ENCODE measurements around the gene TAB2. TPM values are rescaled to one million over a fixed set of nuclear protein-coding genes. Genes with fewer than 3 reads are reported as not detected.

Gene TAB2
- total and polyA plus RNA-seq, 9 of the 15 experiments (the other 6 are each of a cell fraction or from before 2014, with no cell fraction given) = 9.1 to 38.3 (median 18.6) TPM

GRCh38 chr6:149317644-149318571, at the start of gene TAB2 (continued):
- TF ChIP-seq, protein P1, sequence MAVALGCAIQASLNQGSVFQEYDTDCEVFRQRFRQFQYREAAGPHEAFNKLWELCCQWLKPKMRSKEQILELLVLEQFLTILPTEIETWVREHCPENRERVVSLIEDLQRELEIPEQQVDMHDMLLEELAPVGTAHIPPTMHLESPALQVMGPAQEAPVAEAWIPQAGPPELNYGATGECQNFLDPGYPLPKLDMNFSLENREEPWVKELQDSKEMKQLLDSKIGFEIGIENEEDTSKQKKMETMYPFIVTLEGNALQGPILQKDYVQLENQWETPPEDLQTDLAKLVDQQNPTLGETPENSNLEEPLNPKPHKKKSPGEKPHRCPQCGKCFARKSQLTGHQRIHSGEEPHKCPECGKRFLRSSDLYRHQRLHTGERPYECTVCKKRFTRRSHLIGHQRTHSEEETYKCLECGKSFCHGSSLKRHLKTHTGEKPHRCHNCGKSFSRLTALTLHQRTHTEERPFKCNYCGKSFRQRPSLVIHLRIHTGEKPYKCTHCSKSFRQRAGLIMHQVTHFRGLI (CRISPR knock-in tag; IDR thresholded peaks at IDR 0.05) = no peak
- TF ChIP-seq HIVEP1 (CRISPR knock-in tag; IDR thresholded peaks at IDR 0.05) = no peak
- TF ChIP-seq RB1 (IDR thresholded peaks at IDR 0.05; ENCODE audit: low read depth) = peak; percentile 31; the same call in 1 of the 2 replicates
- peak; percentile 93 for TF ChIP-seq ZNF740 (CRISPR knock-in tag; IDR thresholded peaks at IDR 0.05)
- TF ChIP-seq ZNF740 (tag; IDR thresholded peaks at IDR 0.05) = peak in 1 of 2 experiments; percentile 78; a peak in 2 of 4 replicates
- no peak for TF ChIP-seq RBM25 (IDR thresholded peaks at IDR 0.05; ENCODE audit: low read depth, low read length, severe bottlenecking)
- TF ChIP-seq NR2C2 (CRISPR knock-in tag; IDR thresholded peaks at IDR 0.05) = no peak
- TF ChIP-seq NR2C2 (tag; IDR thresholded peaks at IDR 0.05) = peak; percentile 12; the same call in 1 of the 2 replicates
- TF ChIP-seq CTCFL (IDR thresholded peaks at IDR 0.05; ENCODE audit: borderline replicate concordance, insufficient read depth, low read depth, low read length, poor library complexity, severe bottlenecking) = peak; percentile 3
- TF ChIP-seq MAZ (CRISPR knock-in tag; conservative IDR thresholded peaks at IDR 0.05 in 1 of 2, IDR thresholded peaks at IDR 0.05 in 1 of 2) = peak; percentile 64 to 83
- TF ChIP-seq, protein P2, sequence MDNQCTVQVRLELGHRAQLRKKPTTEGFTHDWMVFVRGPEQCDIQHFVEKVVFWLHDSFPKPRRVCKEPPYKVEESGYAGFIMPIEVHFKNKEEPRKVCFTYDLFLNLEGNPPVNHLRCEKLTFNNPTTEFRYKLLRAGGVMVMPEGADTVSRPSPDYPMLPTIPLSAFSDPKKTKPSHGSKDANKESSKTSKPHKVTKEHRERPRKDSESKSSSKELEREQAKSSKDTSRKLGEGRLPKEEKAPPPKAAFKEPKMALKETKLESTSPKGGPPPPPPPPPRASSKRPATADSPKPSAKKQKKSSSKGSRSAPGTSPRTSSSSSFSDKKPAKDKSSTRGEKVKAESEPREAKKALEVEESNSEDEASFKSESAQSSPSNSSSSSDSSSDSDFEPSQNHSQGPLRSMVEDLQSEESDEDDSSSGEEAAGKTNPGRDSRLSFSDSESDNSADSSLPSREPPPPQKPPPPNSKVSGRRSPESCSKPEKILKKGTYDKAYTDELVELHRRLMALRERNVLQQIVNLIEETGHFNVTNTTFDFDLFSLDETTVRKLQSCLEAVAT (IDR thresholded peaks at IDR 0.05) = no peak
- TF ChIP-seq, protein P3, sequence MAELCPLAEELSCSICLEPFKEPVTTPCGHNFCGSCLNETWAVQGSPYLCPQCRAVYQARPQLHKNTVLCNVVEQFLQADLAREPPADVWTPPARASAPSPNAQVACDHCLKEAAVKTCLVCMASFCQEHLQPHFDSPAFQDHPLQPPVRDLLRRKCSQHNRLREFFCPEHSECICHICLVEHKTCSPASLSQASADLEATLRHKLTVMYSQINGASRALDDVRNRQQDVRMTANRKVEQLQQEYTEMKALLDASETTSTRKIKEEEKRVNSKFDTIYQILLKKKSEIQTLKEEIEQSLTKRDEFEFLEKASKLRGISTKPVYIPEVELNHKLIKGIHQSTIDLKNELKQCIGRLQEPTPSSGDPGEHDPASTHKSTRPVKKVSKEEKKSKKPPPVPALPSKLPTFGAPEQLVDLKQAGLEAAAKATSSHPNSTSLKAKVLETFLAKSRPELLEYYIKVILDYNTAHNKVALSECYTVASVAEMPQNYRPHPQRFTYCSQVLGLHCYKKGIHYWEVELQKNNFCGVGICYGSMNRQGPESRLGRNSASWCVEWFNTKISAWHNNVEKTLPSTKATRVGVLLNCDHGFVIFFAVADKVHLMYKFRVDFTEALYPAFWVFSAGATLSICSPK (IDR thresholded peaks at IDR 0.05; ENCODE audit: borderline replicate concordance) = no peak
- no peak for TF ChIP-seq NONO (IDR thresholded peaks at IDR 0.05; ENCODE audit: low read depth in 2 of 2, low read length in 1 of 2)
- TF ChIP-seq ETV5 (CRISPR knock-in tag; IDR thresholded peaks at IDR 0.05; ENCODE audit: low read depth) = no peak
- TF ChIP-seq ZNF174 (CRISPR knock-in tag; IDR thresholded peaks at IDR 0.05) = no peak
- no peak; the same call in 1 of the 2 replicates for TF ChIP-seq KAT7 (CRISPR knock-in tag; IDR thresholded peaks at IDR 0.05; ENCODE audit: borderline replicate concordance)
